ENCODE data around the gene AP5Z1.

Gene AP5Z1
- total RNA-seq = 84.2 to 86.4 (median 86.2) reads per million in 3 donors

- Histone ChIP-seq H3K4me3 (ENCODE audit: insufficient read depth, low read depth, low read length, poor library complexity, severe bottlenecking) (peak within 1 kb of the TSS; percentile 72), H3K27ac (ENCODE audit: insufficient read depth, low read length, poor library complexity, severe bottlenecking) (peak within 1 kb of the TSS; percentile 92), H3K27me3 (replicated peaks; ENCODE audit: control insufficient read depth, insufficient read depth, low read length, poor library complexity, severe bottlenecking) (no peaks in the 10 kb centered on the region), H3K36me3 (ENCODE audit: control insufficient read depth, insufficient read depth, low read length) (peaks cover 7% of the 10 kb centered on the region), H3K4me1 (ENCODE audit: control insufficient read depth, insufficient read depth, low read length, poor library complexity, severe bottlenecking) (peaks cover 9% of the 10 kb centered on the region), H3K9me3 (ENCODE audit: control insufficient read depth, low read length) (no peaks in the 10 kb centered on the region)
- DNase-seq = peak; percentile 93 to 95 (median 95)
These were observed at the start of gene AP5Z1 for GRCh38 chr7:4775250-4775847. TSS of gene AP5Z1 (plus strand) at chr7:4775623. CDS start at chr7:4775716, 93 bp downstream.

GRCh38 chr7:4725850-4726450 lies 49.5 kb upstream of the AP5Z1 start:
- H3K36me3 ChIP-seq (ENCODE audit: control insufficient read depth, insufficient read depth, low read length) = peaks cover 25% of the 10 kb centered on the region
- peaks cover 23% of the 10 kb centered on the region for H3K4me1 ChIP-seq (ENCODE audit: control insufficient read depth, insufficient read depth, low read length, poor library complexity, severe bottlenecking)
- peak overlapping the region; percentile 57 for H3K4me3 ChIP-seq (ENCODE audit: insufficient read depth, low read depth, low read length, poor library complexity, severe bottlenecking)
- DNase-seq = no peak
- H3K9me3 ChIP-seq (ENCODE audit: control insufficient read depth, low read length) = no peaks in the 10 kb centered on the region
- no peaks in the 10 kb centered on the region for H3K27me3 ChIP-seq (replicated peaks; ENCODE audit: control insufficient read depth, insufficient read depth, low read length, poor library complexity, severe bottlenecking)
- peak overlapping the region; percentile 57 for H3K27ac ChIP-seq (ENCODE audit: insufficient read depth, low read length, poor library complexity, severe bottlenecking)

GRCh38 chr7:4726566-4726965 lies 48.9 kb upstream of the AP5Z1 start:
- Histone ChIP-seq H3K36me3 (ENCODE audit: control insufficient read depth, insufficient read depth, low read length) (peaks cover 25% of the 10 kb centered on the region), H3K4me1 (ENCODE audit: control insufficient read depth, insufficient read depth, low read length, poor library complexity, severe bottlenecking) (peaks cover 23% of the 10 kb centered on the region), H3K9me3 (ENCODE audit: control insufficient read depth, low read length) (no peaks in the 10 kb centered on the region), H3K4me3 (ENCODE audit: insufficient read depth, low read depth, low read length, poor library complexity, severe bottlenecking) (no peak overlapping the region), H3K27ac (ENCODE audit: insufficient read depth, low read length, poor library complexity, severe bottlenecking) (no peak overlapping the region), H3K27me3 (replicated peaks; ENCODE audit: control insufficient read depth, insufficient read depth, low read length, poor library complexity, severe bottlenecking) (no peaks in the 10 kb centered on the region)
- DNase-seq = no peak

GRCh38 chr7:4727914-4728705 lies 47.3 kb upstream of the AP5Z1 start:
- H3K4me3 ChIP-seq (ENCODE audit: insufficient read depth, low read depth, low read length, poor library complexity, severe bottlenecking) = no peak overlapping the region
- H3K9me3 ChIP-seq (ENCODE audit: control insufficient read depth, low read length) = no peaks in the 10 kb centered on the region
- H3K27ac ChIP-seq (ENCODE audit: insufficient read depth, low read length, poor library complexity, severe bottlenecking) = no peak overlapping the region
- peaks cover 16% of the 10 kb centered on the region for H3K36me3 ChIP-seq (ENCODE audit: control insufficient read depth, insufficient read depth, low read length)
- DNase-seq = no peak
- no peaks in the 10 kb centered on the region for H3K27me3 ChIP-seq (replicated peaks; ENCODE audit: control insufficient read depth, insufficient read depth, low read length, poor library complexity, severe bottlenecking)
- H3K4me1 ChIP-seq (ENCODE audit: control insufficient read depth, insufficient read depth, low read length, poor library complexity, severe bottlenecking) = peaks cover 23% of the 10 kb centered on the region

- DNase-seq = no peak
- no peaks in the 10 kb centered on the region for H3K9me3 ChIP-seq (ENCODE audit: control insufficient read depth, low read length)
- peaks cover 27% of the 10 kb centered on the region for H3K4me1 ChIP-seq (ENCODE audit: control insufficient read depth, insufficient read depth, low read length, poor library complexity, severe bottlenecking)
- no peaks in the 10 kb centered on the region for H3K27me3 ChIP-seq (replicated peaks; ENCODE audit: control insufficient read depth, insufficient read depth, low read length, poor library complexity, severe bottlenecking)
- peaks cover 19% of the 10 kb centered on the region for H3K36me3 ChIP-seq (ENCODE audit: control insufficient read depth, insufficient read depth, low read length)
- H3K27ac ChIP-seq (ENCODE audit: insufficient read depth, low read length, poor library complexity, severe bottlenecking) = no peak overlapping the region
- H3K4me3 ChIP-seq (ENCODE audit: insufficient read depth, low read depth, low read length, poor library complexity, severe bottlenecking) = no peak overlapping the region
These were observed 46.2 kb upstream of the AP5Z1 start for GRCh38 chr7:4729266-4729665.

GRCh38 chr7:4730276-4730675 lies 45.1 kb upstream of the AP5Z1 start:
- Histone ChIP-seq H3K4me1 (ENCODE audit: control insufficient read depth, insufficient read depth, low read length, poor library complexity, severe bottlenecking) (peaks cover 17% of the 10 kb centered on the region), H3K36me3 (ENCODE audit: control insufficient read depth, insufficient read depth, low read length) (peaks cover 19% of the 10 kb centered on the region), H3K4me3 (ENCODE audit: insufficient read depth, low read depth, low read length, poor library complexity, severe bottlenecking) (no peak overlapping the region), H3K27me3 (replicated peaks; ENCODE audit: control insufficient read depth, insufficient read depth, low read length, poor library complexity, severe bottlenecking) (no peaks in the 10 kb centered on the region), H3K9me3 (ENCODE audit: control insufficient read depth, low read length) (no peaks in the 10 kb centered on the region), H3K27ac (ENCODE audit: insufficient read depth, low read length, poor library complexity, severe bottlenecking) (no peak overlapping the region)
- no peak for DNase-seq

GRCh38 chr7:4730971-4731370 lies 44.5 kb upstream of the AP5Z1 start:
- Histone ChIP-seq H3K4me3 (ENCODE audit: insufficient read depth, low read depth, low read length, poor library complexity, severe bottlenecking) (no peak overlapping the region), H3K4me1 (ENCODE audit: control insufficient read depth, insufficient read depth, low read length, poor library complexity, severe bottlenecking) (peaks cover 12% of the 10 kb centered on the region), H3K36me3 (ENCODE audit: control insufficient read depth, insufficient read depth, low read length) (peaks cover 19% of the 10 kb centered on the region), H3K9me3 (ENCODE audit: control insufficient read depth, low read length) (no peaks in the 10 kb centered on the region), H3K27ac (ENCODE audit: insufficient read depth, low read length, poor library complexity, severe bottlenecking) (no peak overlapping the region), H3K27me3 (replicated peaks; ENCODE audit: control insufficient read depth, insufficient read depth, low read length, poor library complexity, severe bottlenecking) (no peaks in the 10 kb centered on the region)
- no peak for DNase-seq

- no peak overlapping the region for H3K4me3 ChIP-seq (ENCODE audit: insufficient read depth, low read depth, low read length, poor library complexity, severe bottlenecking)
- H3K4me1 ChIP-seq (ENCODE audit: control insufficient read depth, insufficient read depth, low read length, poor library complexity, severe bottlenecking) = peaks cover 12% of the 10 kb centered on the region
- no peak for DNase-seq
- H3K9me3 ChIP-seq (ENCODE audit: control insufficient read depth, low read length) = no peaks in the 10 kb centered on the region
- peaks cover 19% of the 10 kb centered on the region for H3K36me3 ChIP-seq (ENCODE audit: control insufficient read depth, insufficient read depth, low read length)
- H3K27ac ChIP-seq (ENCODE audit: insufficient read depth, low read length, poor library complexity, severe bottlenecking) = no peak overlapping the region
- no peaks in the 10 kb centered on the region for H3K27me3 ChIP-seq (replicated peaks; ENCODE audit: control insufficient read depth, insufficient read depth, low read length, poor library complexity, severe bottlenecking)
These were observed 43.6 kb upstream of the AP5Z1 start for GRCh38 chr7:4731803-4732202.

- DNase-seq = no peak
- Histone ChIP-seq H3K9me3 (ENCODE audit: control insufficient read depth, low read length) (no peaks in the 10 kb centered on the region), H3K27me3 (replicated peaks; ENCODE audit: control insufficient read depth, insufficient read depth, low read length, poor library complexity, severe bottlenecking) (no peaks in the 10 kb centered on the region), H3K4me3 (ENCODE audit: insufficient read depth, low read depth, low read length, poor library complexity, severe bottlenecking) (no peak overlapping the region), H3K36me3 (ENCODE audit: control insufficient read depth, insufficient read depth, low read length) (peaks cover 9% of the 10 kb centered on the region), H3K27ac (ENCODE audit: insufficient read depth, low read length, poor library complexity, severe bottlenecking) (peak overlapping the region; percentile 16), H3K4me1 (ENCODE audit: control insufficient read depth, insufficient read depth, low read length, poor library complexity, severe bottlenecking) (peaks cover 18% of the 10 kb centered on the region)
These were observed 41.4 kb upstream of the AP5Z1 start for GRCh38 chr7:4733936-4734528.

Data from effector memory CD4-positive, alpha-beta T cell (primary cell).